Progenitor cell of endocrine pancreas (in vitro differentiated cells): ENCODE measurements around the gene PACS1. TPM values are rescaled to one million over a fixed set of nuclear protein-coding genes. Genes with fewer than 3 reads are reported as not detected.
A peak's percentile ranks its signal among the peaks of the same experiment; 100 is the strongest.

Experiments
- DNase-seq: peaks from one replicate; pipeline ENCODE4 v3.0.0; 2021; ENCODE audit warnings: low spot score; ENCODE audit not compliant: unreplicated experiment
- H3K27ac Mint-ChIP-seq: 2 replicates; pipeline ENCODE4 v1.8.0; 2021; ENCODE audit warnings: mild to moderate bottlenecking, moderate library complexity, mixed read lengths
- H3K27me3 Mint-ChIP-seq: 2 replicates; pipeline ENCODE4 v1.8.0; 2021; ENCODE audit warnings: mixed read lengths
- H3K36me3 Mint-ChIP-seq: 2 replicates; pipeline ENCODE4 v1.8.0; 2022; ENCODE audit warnings: mixed read lengths; ENCODE audit not compliant: insufficient read depth
- H3K4me1 Mint-ChIP-seq: 2 replicates; pipeline ENCODE4 v1.8.0; 2021; ENCODE audit warnings: low read depth, mixed read lengths
- H3K4me3 Mint-ChIP-seq: 2 replicates; pipeline ENCODE4 v1.8.0; 2021; ENCODE audit warnings: low read depth, mild to moderate bottlenecking, moderate library complexity, mixed read lengths
- H3K9me3 Mint-ChIP-seq: 2 replicates; pipeline ENCODE4 v1.8.0; 2021; ENCODE audit warnings: low read depth, mixed read lengths
- total RNA-seq: library from RNA; stranded (reverse); gene quantifications from 2 replicates; pipeline ENCODE4 v1.2.1, GENCODE V29; 2021
- TF ChIP-seq, protein P1 (sequence below): fragments of 200-600 bp; sonication (generic); IDR thresholded peaks from one replicate; pipeline ENCODE4 v1.5.0; 2021; ENCODE audit warnings: antibody characterized with exemption, mild to moderate bottlenecking; ENCODE audit not compliant: unreplicated experiment

PACS1 gene
- total RNA-seq, 1 donor from 2014 or later = 72.3 TPM

DNA sequence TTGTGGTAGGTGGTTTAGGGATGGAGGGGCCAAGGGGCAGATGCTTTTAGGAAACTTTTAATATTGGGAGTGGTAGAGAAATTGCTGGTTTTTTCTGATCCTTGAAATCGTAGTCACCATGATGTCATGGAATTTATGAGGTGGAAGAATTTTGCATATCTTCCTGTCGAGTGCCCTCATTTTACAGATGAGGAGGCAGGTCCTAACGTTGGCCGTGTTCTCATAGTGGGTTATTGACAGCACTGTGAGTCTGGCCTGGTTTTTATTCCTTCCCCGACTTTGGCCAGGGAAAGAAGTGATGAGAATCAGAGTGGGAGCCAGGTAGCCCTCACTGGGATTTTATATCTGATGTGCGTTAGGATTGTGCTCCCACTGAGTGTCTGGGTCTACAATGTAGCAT, 8.8 kb upstream of the PACS1 start:
- H3K27me3 Mint-ChIP-seq = no peaks in the 10 kb centered on the region
- H3K9me3 Mint-ChIP-seq = no peaks in the 10 kb centered on the region
- H3K4me1 Mint-ChIP-seq = no peaks in the 10 kb centered on the region
- no peak overlapping the region for H3K27ac Mint-ChIP-seq
- TF ChIP-seq, protein P1, sequence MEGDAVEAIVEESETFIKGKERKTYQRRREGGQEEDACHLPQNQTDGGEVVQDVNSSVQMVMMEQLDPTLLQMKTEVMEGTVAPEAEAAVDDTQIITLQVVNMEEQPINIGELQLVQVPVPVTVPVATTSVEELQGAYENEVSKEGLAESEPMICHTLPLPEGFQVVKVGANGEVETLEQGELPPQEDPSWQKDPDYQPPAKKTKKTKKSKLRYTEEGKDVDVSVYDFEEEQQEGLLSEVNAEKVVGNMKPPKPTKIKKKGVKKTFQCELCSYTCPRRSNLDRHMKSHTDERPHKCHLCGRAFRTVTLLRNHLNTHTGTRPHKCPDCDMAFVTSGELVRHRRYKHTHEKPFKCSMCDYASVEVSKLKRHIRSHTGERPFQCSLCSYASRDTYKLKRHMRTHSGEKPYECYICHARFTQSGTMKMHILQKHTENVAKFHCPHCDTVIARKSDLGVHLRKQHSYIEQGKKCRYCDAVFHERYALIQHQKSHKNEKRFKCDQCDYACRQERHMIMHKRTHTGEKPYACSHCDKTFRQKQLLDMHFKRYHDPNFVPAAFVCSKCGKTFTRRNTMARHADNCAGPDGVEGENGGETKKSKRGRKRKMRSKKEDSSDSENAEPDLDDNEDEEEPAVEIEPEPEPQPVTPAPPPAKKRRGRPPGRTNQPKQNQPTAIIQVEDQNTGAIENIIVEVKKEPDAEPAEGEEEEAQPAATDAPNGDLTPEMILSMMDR = no peak
- no peak overlapping the region for H3K4me3 Mint-ChIP-seq
- DNase-seq = no peak
- H3K36me3 Mint-ChIP-seq = peaks cover 45% of the 10 kb centered on the region

DNA sequence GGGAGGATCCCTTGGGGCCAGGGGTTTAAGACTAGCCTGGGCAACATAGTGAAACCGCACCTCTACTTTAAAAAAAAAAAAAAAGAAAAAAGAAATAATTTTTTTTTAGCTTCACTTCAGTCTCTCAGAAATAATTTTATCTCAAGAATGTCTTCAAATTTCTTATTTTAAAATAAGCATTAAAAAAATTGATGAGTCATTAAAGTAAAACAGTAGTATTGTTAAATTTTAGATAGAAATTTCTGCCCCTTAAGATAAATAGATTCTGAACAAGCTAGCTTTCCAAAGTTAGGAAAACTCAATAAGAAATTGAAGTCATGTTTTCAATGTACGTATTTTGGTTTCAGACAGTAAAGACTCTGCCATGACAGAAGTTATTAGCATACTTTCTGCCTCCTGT, 7.7 kb upstream of the PACS1 start:
- TF ChIP-seq, protein P1 = no peak
- DNase-seq = no peak
- H3K36me3 Mint-ChIP-seq = peaks cover 50% of the 10 kb centered on the region
- no peaks in the 10 kb centered on the region for H3K27me3 Mint-ChIP-seq
- H3K27ac Mint-ChIP-seq = no peak overlapping the region
- H3K4me1 Mint-ChIP-seq = no peaks in the 10 kb centered on the region
- no peaks in the 10 kb centered on the region for H3K9me3 Mint-ChIP-seq
- H3K4me3 Mint-ChIP-seq = no peak overlapping the region

DNA sequence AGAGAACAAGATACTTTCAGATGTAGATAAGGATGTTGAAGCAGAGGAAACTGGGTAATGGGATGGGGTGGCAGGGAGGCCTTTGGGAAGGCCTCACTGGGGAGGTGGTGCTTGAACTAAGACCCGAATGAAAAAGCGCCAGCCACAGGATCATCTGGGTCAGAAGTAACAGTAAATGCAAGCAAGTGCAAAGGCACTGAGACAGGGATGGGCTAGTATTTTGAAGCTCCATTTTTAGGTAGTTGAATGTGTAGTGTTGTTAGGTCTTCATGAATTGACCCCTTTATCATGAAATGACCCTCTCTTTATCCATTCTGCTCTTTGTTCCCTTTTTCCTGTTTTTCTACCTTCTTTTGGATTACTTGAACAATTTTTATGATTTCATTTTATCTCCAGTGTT, 6.2 kb upstream of the PACS1 start:
- no peak overlapping the region for H3K4me3 Mint-ChIP-seq
- no peaks in the 10 kb centered on the region for H3K9me3 Mint-ChIP-seq
- H3K27me3 Mint-ChIP-seq = no peaks in the 10 kb centered on the region
- DNase-seq = no peak
- H3K27ac Mint-ChIP-seq = no peak overlapping the region
- TF ChIP-seq, protein P1 = no peak
- peaks cover 48% of the 10 kb centered on the region for H3K36me3 Mint-ChIP-seq
- peaks cover 3% of the 10 kb centered on the region for H3K4me1 Mint-ChIP-seq

DNA sequence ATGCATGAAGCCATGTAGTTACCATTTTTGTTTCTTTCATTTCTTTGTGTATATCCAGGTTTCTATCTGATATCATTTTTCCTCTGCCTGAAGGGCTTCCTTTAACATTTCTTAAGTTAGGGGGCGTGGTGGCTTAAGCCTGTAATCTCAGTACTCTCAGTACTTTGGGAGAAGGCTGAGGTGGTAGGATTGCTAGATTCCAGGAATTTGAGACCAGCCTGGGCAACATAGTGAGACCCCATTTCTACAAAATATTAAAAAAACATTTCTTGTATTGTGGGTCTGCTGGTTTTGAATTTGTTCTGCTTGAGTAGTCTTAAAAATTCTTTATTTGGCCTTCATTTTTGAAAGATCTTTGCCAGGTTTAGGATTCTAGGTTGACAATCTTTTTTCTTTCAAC, 5.5 kb upstream of the PACS1 start:
- H3K27me3 Mint-ChIP-seq = no peaks in the 10 kb centered on the region
- no peak overlapping the region for H3K27ac Mint-ChIP-seq
- H3K4me1 Mint-ChIP-seq = peaks cover 6% of the 10 kb centered on the region
- DNase-seq = no peak
- H3K36me3 Mint-ChIP-seq = peaks cover 45% of the 10 kb centered on the region
- TF ChIP-seq, protein P1 = no peak
- H3K9me3 Mint-ChIP-seq = no peaks in the 10 kb centered on the region
- no peak overlapping the region for H3K4me3 Mint-ChIP-seq

DNA sequence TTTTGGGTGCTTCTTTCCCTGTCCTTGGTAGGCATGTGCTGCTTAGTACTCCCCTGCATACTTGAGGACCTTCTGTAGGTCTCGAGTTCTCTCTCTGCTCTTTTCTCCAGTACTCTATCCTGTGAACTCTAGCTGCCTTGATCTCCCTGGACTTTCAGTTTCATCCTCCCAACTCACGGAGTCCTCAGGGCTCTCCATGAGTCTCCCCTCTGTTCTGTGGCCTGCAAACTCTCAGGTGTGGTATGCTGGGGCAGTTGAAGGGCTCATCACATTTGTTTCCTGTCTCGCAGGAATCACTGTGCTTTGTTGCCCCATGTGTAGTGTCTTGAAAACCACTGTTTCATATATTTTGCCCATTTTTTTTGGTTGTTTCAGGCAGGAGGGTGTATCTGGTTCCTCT, 3.3 kb upstream of the PACS1 start:
- TF ChIP-seq, protein P1 = no peak
- no peak overlapping the region for H3K4me3 Mint-ChIP-seq
- peaks cover 14% of the 10 kb centered on the region for H3K4me1 Mint-ChIP-seq
- no peaks in the 10 kb centered on the region for H3K9me3 Mint-ChIP-seq
- peaks cover 36% of the 10 kb centered on the region for H3K36me3 Mint-ChIP-seq
- DNase-seq = no peak
- no peaks in the 10 kb centered on the region for H3K27me3 Mint-ChIP-seq
- peak overlapping the region; percentile 12 for H3K27ac Mint-ChIP-seq

DNA sequence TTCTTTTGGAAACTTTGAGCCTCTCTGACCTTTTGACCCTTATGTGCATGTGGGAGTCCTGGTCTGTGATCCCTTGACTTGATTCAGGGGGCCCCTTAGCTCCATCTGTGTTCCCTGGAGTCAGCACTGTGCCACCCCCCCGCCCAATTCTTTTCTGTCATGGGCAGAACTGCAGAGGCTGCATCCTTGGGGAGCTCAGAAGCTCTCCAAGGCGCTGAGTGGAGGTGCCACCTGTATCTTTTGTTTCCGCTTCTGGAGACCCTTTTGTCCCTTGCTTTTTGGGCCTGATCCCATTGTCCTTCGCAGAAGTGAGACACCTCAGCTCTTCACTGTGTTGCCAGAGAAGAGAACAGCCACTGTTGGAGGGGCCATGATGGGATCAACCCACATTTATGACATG, 2.4 kb upstream of the PACS1 start:
- H3K27ac Mint-ChIP-seq = no peak overlapping the region
- no peak overlapping the region for H3K4me3 Mint-ChIP-seq
- H3K27me3 Mint-ChIP-seq = no peaks in the 10 kb centered on the region
- H3K4me1 Mint-ChIP-seq = peaks cover 20% of the 10 kb centered on the region
- no peaks in the 10 kb centered on the region for H3K9me3 Mint-ChIP-seq
- TF ChIP-seq, protein P1 = no peak
- DNase-seq = no peak
- peaks cover 36% of the 10 kb centered on the region for H3K36me3 Mint-ChIP-seq
